Islet of Langerhans (tissue), 1 donor: Measurements from ENCODE around the gene FAM168A.

Source experiments
- FAIRE-seq: peaks from one replicate; lab custom pipeline; 2011; peaks lifted over from hg19 to GRCh38; lab: Jason Lieb, UNC

Gene FAM168A

GRCh38 chr11:73366265-73366610 lies 231.7 kb downstream of the FAM168A start:
- FAIRE-seq: no peak

GRCh38 chr11:73365352-73366264 lies 232.3 kb downstream of the FAM168A start:
- FAIRE-seq: no peak

GRCh38 chr11:73363147-73363546 lies 234.8 kb downstream of the FAM168A start:
- FAIRE-seq: no peak

- no peak for FAIRE-seq
Observed at GRCh38 chr11:73361953-73362776, 235.7 kb downstream of the FAM168A start.

GRCh38 chr11:73360743-73361369 lies 237.1 kb downstream of the FAM168A start:
- FAIRE-seq: no peak

- no peak for FAIRE-seq
Observed at GRCh38 chr11:73359930-73360742, 237.8 kb downstream of the FAM168A start.

GRCh38 chr11:73359341-73359740 lies 238.6 kb downstream of the FAM168A start:
- no peak for FAIRE-seq

- no peak for FAIRE-seq
Observed at GRCh38 chr11:73358071-73358470, 239.8 kb downstream of the FAM168A start.

- no peak for FAIRE-seq
Observed at GRCh38 chr11:73356979-73357860, 240.7 kb downstream of the FAM168A start.

- no peak for FAIRE-seq
Observed at GRCh38 chr11:73355109-73355508, 242.8 kb downstream of the FAM168A start.

GRCh38 chr11:73353422-73353821 lies 244.5 kb downstream of the FAM168A start:
- FAIRE-seq: no peak

GRCh38 chr11:73350908-73351636 lies 246.8 kb downstream of the FAM168A start:
- peak; percentile 95 for FAIRE-seq
